KBM-7 (cell line): ENCODE results near the gene MAD1L1.

Experiments
- DNase-seq: peaks from one replicate; pipeline ENCODE4 v3.0.0-alpha.2; 2015
- in situ Hi-C: fragments of 300-500 bp; cut with MboI; formaldehyde crosslinking; loops from 2 replicates; pipeline ENCODE4 v1.14.3; 2020; ENCODE audit warnings: low sequenced_read_pairs, low pct_unique_long_range_greater_than_20kb, mixed read lengths

MAD1L1 gene

GRCh38 chr7:2208712-2209111, 24.0 kb downstream of the MAD1L1 start:
- in situ Hi-C loops: no loop called here
- no peak for DNase-seq

- in situ Hi-C loops: no loop called here
- no peak for DNase-seq
Observed at GRCh38 chr7:2205036-2205780, 27.5 kb downstream of the MAD1L1 start.

GRCh38 chr7:2204446-2204845, 28.3 kb downstream of the MAD1L1 start:
- in situ Hi-C loops: no loop called here
- no peak for DNase-seq

GRCh38 chr7:2203766-2204300, 28.9 kb downstream of the MAD1L1 start:
- no peak for DNase-seq
- in situ Hi-C loops: no loop called here

- no peak for DNase-seq
- in situ Hi-C loops: no loop called here
Observed at GRCh38 chr7:2202901-2203765, 29.6 kb downstream of the MAD1L1 start.

- no peak for DNase-seq
- in situ Hi-C loops: no loop called here
Observed at GRCh38 chr7:2202361-2202761, 30.4 kb downstream of the MAD1L1 start.

GRCh38 chr7:2201686-2202360, 30.9 kb downstream of the MAD1L1 start:
- in situ Hi-C loops: no loop called here
- no peak for DNase-seq

- DNase-seq: no peak
- in situ Hi-C loops: no loop called here
Observed at GRCh38 chr7:2201128-2201527, 31.6 kb downstream of the MAD1L1 start.

- no peak for DNase-seq
- in situ Hi-C loops: no loop called here
Observed at GRCh38 chr7:2200584-2200980, 32.2 kb downstream of the MAD1L1 start.

- in situ Hi-C loops: no loop called here
Observed at GRCh38 chr7:2199956-2200583, 32.7 kb downstream of the MAD1L1 start.

GRCh38 chr7:2199528-2199927, 33.2 kb downstream of the MAD1L1 start:
- DNase-seq: no peak
- in situ Hi-C loops: no loop called here

More at GRCh38 chr7:2199956-2200583, 32.7 kb downstream of the MAD1L1 start:
- no peak for DNase-seq

GRCh38 chr7:2198760-2199159, 34.0 kb downstream of the MAD1L1 start:
- DNase-seq: no peak
- in situ Hi-C loops: no loop called here

- no peak for DNase-seq
- in situ Hi-C loops: no loop called here
Observed at GRCh38 chr7:2198206-2198605, 34.5 kb downstream of the MAD1L1 start.

GRCh38 chr7:2197436-2198155, 35.1 kb downstream of the MAD1L1 start:
- no peak for DNase-seq
- in situ Hi-C loops: no loop called here

- DNase-seq: no peak
- in situ Hi-C loops: no loop called here
Observed at GRCh38 chr7:2196381-2197378, 36.1 kb downstream of the MAD1L1 start.

GRCh38 chr7:2195400-2196246, 37.1 kb downstream of the MAD1L1 start:
- DNase-seq: no peak
- in situ Hi-C loops: no loop called here
